ENCODE results near the gene SPSB3. TPM values are rescaled to one million over a fixed set of nuclear protein-coding genes. Genes with fewer than 3 reads are reported as not detected.

The SPSB3 gene
- total and polyA plus RNA-seq, 9 of the 15 experiments (the other 6 are each of a cell fraction or from before 2014, with no cell fraction given), result 0.39 to 37.4 (median 7.1) TPM

- TF ChIP-seq CHD7 (IDR thresholded peaks at IDR 0.05; ENCODE audit: low read depth, low read length), result no peak
- TF ChIP-seq MYC (IDR thresholded peaks at IDR 0.05; ENCODE audit: low read depth, low read length), result no peak
- TF ChIP-seq MYC (CRISPR knock-in tag; IDR thresholded peaks at IDR 0.05; ENCODE audit: borderline replicate concordance, low read depth), result no peak
- TF ChIP-seq, protein P1, sequence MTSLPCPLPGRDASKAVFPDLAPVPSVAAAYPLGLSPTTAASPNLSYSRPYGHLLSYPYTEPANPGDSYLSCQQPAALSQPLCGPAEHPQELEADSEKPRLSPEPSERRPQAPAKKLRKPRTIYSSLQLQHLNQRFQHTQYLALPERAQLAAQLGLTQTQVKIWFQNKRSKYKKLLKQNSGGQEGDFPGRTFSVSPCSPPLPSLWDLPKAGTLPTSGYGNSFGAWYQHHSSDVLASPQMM (CRISPR knock-in tag; IDR thresholded peaks at IDR 0.05), result no peak
- TF ChIP-seq ZEB2 (IDR thresholded peaks at IDR 0.05), result no peak
- no peak for TF ChIP-seq ARID4B (CRISPR knock-in tag; IDR thresholded peaks at IDR 0.05)
- no peak for TF ChIP-seq CBFB (CRISPR knock-in tag; IDR thresholded peaks at IDR 0.05)
- TF ChIP-seq ZNF311 (CRISPR knock-in tag; IDR thresholded peaks at IDR 0.05), result no peak
Measured at GRCh38 chr16:1778200-1779179, 3.9 kb downstream of the SPSB3 start (continued).

All from K562 (cell line).